ENCODE results near the gene TRNT1. TPM values are rescaled to one million over a fixed set of nuclear protein-coding genes. Genes with fewer than 3 reads are reported as not detected.

Gene TRNT1
- total RNA-seq, 1 donor from 2014 or later, result 16.0 TPM

DNA sequence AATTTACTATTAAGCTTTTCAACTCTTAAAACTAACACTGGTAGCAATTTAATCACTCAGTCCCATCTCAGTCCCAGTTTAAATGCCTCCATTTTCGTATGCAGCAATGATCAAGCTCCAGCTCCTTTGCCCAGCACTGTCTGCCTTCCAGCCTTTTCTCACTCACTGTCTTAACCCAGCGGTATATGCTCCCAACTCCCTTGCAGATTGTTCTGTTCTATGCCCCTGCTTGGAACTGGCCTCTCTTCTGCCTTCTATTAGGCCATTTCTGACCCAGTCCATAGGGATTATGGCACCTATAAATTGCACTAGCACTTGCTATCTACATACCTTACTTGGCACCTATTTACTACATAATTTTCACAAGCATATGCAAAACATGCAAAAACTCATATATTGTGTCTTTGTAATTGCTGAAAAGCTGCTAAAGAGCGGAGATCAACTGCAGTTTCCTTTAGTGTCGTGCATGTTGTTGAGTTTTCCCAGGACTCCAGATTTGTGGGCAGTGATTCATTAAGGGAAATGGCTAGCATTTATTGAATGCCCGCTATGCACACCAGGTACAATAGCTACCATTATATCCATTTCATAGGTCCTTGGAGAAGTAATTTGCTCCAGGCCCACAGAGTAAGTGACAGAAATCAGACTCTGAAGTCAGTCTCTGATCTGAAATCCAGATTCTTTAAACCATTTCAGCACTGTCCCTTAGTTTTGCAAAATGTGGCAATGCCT is 28.3 kb downstream of the TRNT1 start:
- H3K9ac ChIP-seq (ENCODE audit: low read length), result no peak overlapping the region
- H3K27me3 Mint-ChIP-seq (ENCODE audit: low read depth, unreplicated experiment), result no peaks in the 10 kb centered on the region
- H3K4me1 Mint-ChIP-seq (ENCODE audit: low read depth, unreplicated experiment), result peaks cover 4% of the 10 kb centered on the region
- no peak overlapping the region for H3K4me2 ChIP-seq (ENCODE audit: low read length)
- H3K9me3 ChIP-seq (ENCODE audit: insufficient read depth, low read depth, low read length), result no peaks in the 10 kb centered on the region
- no peak overlapping the region for H2AFZ ChIP-seq (ENCODE audit: low read depth, low read length)
- H3K27ac ChIP-seq (ENCODE audit: low read depth, low read length), result no peak overlapping the region
- H3K4me3 Mint-ChIP-seq (ENCODE audit: unreplicated experiment), result no peak overlapping the region
- no peak overlapping the region for H3K4me3 ChIP-seq (ENCODE audit: insufficient read depth, low read depth, low read length)
- FAIRE-seq, result no peak
- H3K36me3 Mint-ChIP-seq (ENCODE audit: low read depth, unreplicated experiment), result peaks cover 2% of the 10 kb centered on the region
- H3K79me2 ChIP-seq (ENCODE audit: insufficient read depth, low read length), result peaks cover 2% of the 10 kb centered on the region
- H3K9me3 Mint-ChIP-seq (ENCODE audit: unreplicated experiment), result no peaks in the 10 kb centered on the region
- H3K27me3 ChIP-seq (ENCODE audit: insufficient read depth, low read length), result no peaks in the 10 kb centered on the region
- H3K36me3 ChIP-seq (ENCODE audit: insufficient read depth, low read length), result peaks cover 37% of the 10 kb centered on the region
- TF ChIP-seq, protein P1, sequence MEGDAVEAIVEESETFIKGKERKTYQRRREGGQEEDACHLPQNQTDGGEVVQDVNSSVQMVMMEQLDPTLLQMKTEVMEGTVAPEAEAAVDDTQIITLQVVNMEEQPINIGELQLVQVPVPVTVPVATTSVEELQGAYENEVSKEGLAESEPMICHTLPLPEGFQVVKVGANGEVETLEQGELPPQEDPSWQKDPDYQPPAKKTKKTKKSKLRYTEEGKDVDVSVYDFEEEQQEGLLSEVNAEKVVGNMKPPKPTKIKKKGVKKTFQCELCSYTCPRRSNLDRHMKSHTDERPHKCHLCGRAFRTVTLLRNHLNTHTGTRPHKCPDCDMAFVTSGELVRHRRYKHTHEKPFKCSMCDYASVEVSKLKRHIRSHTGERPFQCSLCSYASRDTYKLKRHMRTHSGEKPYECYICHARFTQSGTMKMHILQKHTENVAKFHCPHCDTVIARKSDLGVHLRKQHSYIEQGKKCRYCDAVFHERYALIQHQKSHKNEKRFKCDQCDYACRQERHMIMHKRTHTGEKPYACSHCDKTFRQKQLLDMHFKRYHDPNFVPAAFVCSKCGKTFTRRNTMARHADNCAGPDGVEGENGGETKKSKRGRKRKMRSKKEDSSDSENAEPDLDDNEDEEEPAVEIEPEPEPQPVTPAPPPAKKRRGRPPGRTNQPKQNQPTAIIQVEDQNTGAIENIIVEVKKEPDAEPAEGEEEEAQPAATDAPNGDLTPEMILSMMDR (IDR thresholded peaks at IDR 0.05; ENCODE audit: insufficient read depth, low read depth, low read length), result no peak
- no peak for TF ChIP-seq EZH2 (IDR thresholded peaks at IDR 0.05; ENCODE audit: insufficient read depth, low read length)
- peaks cover 4% of the 10 kb centered on the region for H3K4me1 ChIP-seq (ENCODE audit: insufficient read depth, low read length)
- peaks cover 14% of the 10 kb centered on the region for H4K20me1 ChIP-seq (ENCODE audit: insufficient read depth, low read length)
- no peak overlapping the region for H3K27ac Mint-ChIP-seq (ENCODE audit: unreplicated experiment)
- DNase-seq (ENCODE audit: low read depth), result no peak

DNA sequence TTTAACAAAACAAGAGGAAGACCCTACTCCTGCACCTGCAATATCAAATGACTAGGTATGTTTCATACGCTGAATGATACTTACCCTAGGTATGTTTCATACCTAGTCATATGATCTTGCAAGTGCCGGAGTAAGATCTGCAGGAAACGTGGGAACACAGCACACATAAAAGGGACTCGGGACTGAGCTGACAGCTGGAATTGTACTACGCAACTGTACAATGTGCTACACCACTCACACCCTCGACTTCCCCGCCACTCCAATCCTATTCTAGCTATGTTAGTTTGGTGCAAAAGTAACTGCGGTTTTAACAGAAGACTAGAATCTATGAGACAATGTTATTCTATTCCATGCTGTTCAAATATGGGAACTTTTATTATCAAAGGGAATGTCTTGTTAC is 30.7 kb downstream of the TRNT1 start:
- no peak for TF ChIP-seq EZH2 (IDR thresholded peaks at IDR 0.05; ENCODE audit: insufficient read depth, low read length)
- TF ChIP-seq, protein P1 (IDR thresholded peaks at IDR 0.05; ENCODE audit: insufficient read depth, low read depth, low read length), result no peak
- Histone ChIP-seq H3K4me3 (ENCODE audit: insufficient read depth, low read depth, low read length) (no peak overlapping the region), H3K27ac (ENCODE audit: low read depth, low read length) (no peak overlapping the region), H3K4me1 (ENCODE audit: insufficient read depth, low read length) (peaks cover 4% of the 10 kb centered on the region), H3K9ac (ENCODE audit: low read length) (no peak overlapping the region), H3K27me3 (ENCODE audit: insufficient read depth, low read length) (no peaks in the 10 kb centered on the region), H3K9me3 (ENCODE audit: insufficient read depth, low read depth, low read length) (no peaks in the 10 kb centered on the region), H3K36me3 (ENCODE audit: insufficient read depth, low read length) (peaks cover 15% of the 10 kb centered on the region), H4K20me1 (ENCODE audit: insufficient read depth, low read length) (peaks cover 14% of the 10 kb centered on the region), H3K4me2 (ENCODE audit: low read length) (no peak overlapping the region), H2AFZ (ENCODE audit: low read depth, low read length) (no peak overlapping the region), H3K79me2 (ENCODE audit: insufficient read depth, low read length) (no peaks in the 10 kb centered on the region)
- Mint-ChIP-seq H3K4me1 (ENCODE audit: low read depth, unreplicated experiment) (peaks cover 4% of the 10 kb centered on the region), H3K27me3 (ENCODE audit: low read depth, unreplicated experiment) (no peaks in the 10 kb centered on the region), H3K27ac (ENCODE audit: unreplicated experiment) (no peak overlapping the region), H3K36me3 (ENCODE audit: low read depth, unreplicated experiment) (peaks cover 2% of the 10 kb centered on the region), H3K4me3 (ENCODE audit: unreplicated experiment) (no peak overlapping the region), H3K9me3 (ENCODE audit: unreplicated experiment) (no peaks in the 10 kb centered on the region)
- DNase-seq (ENCODE audit: low read depth), result no peak
- no peak for FAIRE-seq

DNA sequence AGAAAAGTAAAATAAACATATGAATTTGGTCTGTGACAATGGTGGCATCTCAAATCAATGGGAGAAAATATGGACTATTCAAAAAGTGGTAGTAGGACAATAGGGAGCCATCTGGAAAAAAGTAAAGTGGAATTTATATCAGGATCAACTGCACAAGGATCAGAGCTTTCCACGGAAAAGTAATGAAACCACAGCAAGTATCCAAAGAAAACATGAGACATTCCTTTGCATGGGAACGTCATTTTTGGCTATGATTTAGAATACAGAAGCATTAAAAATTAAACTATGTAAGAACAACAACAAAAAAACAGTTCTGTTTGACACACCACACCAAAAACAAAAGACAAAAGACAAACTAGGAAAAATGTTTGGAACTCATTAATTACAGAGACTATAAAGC is 34.1 kb downstream of the TRNT1 start:
- H3K4me3 ChIP-seq (ENCODE audit: insufficient read depth, low read depth, low read length), result no peak overlapping the region
- peaks cover 2% of the 10 kb centered on the region for H3K9me3 ChIP-seq (ENCODE audit: insufficient read depth, low read depth, low read length)
- Mint-ChIP-seq H3K36me3 (ENCODE audit: low read depth, unreplicated experiment) (peaks cover 21% of the 10 kb centered on the region), H3K4me1 (ENCODE audit: low read depth, unreplicated experiment) (no peaks in the 10 kb centered on the region), H3K27ac (ENCODE audit: unreplicated experiment) (no peak overlapping the region), H3K9me3 (ENCODE audit: unreplicated experiment) (no peaks in the 10 kb centered on the region), H3K27me3 (ENCODE audit: low read depth, unreplicated experiment) (no peaks in the 10 kb centered on the region), H3K4me3 (ENCODE audit: unreplicated experiment) (no peak overlapping the region)
- no peaks in the 10 kb centered on the region for H3K4me1 ChIP-seq (ENCODE audit: insufficient read depth, low read length)
- no peaks in the 10 kb centered on the region for H3K27me3 ChIP-seq (ENCODE audit: insufficient read depth, low read length)
- H3K36me3 ChIP-seq (ENCODE audit: insufficient read depth, low read length), result peaks cover 7% of the 10 kb centered on the region
- H3K9ac ChIP-seq (ENCODE audit: low read length), result no peak overlapping the region
- no peak overlapping the region for H2AFZ ChIP-seq (ENCODE audit: low read depth, low read length)
- DNase-seq (ENCODE audit: low read depth) (no peak), FAIRE-seq (peak; percentile 20)
- H4K20me1 ChIP-seq (ENCODE audit: insufficient read depth, low read length), result peaks cover 5% of the 10 kb centered on the region
- no peaks in the 10 kb centered on the region for H3K79me2 ChIP-seq (ENCODE audit: insufficient read depth, low read length)
- no peak overlapping the region for H3K27ac ChIP-seq (ENCODE audit: low read depth, low read length)
- TF ChIP-seq, protein P1 (IDR thresholded peaks at IDR 0.05; ENCODE audit: insufficient read depth, low read depth, low read length), result no peak
- no peak for TF ChIP-seq EZH2 (IDR thresholded peaks at IDR 0.05; ENCODE audit: insufficient read depth, low read length)
- no peak overlapping the region for H3K4me2 ChIP-seq (ENCODE audit: low read length)

Measured in astrocyte (in vitro differentiated cells and primary cell).